Muscle of arm (tissue), 14 donors: ENCODE data around the gene GADD45B. TPM values are rescaled to one million over a fixed set of nuclear protein-coding genes. Genes with fewer than 3 reads are reported as not detected.

ENCODE experiments used
- DNase-seq: peaks from one replicate; pipeline ENCODE4 v3.0.0-alpha.2; 2013
- long read RNA-seq, 11 donors: transcript quantifications; one replicate each; lab custom pipeline, GENCODE V29; 2026
- polyA plus RNA-seq, 12 donors: library from polyadenylated mRNA; unstranded; fragments of 120-200 nt; gene quantifications; one replicate each; pipeline ENCODE4 v1.2.1, GENCODE V29; 2013; ENCODE audit not compliant: insufficient read length in 12 of 12

GADD45B gene, protein sequence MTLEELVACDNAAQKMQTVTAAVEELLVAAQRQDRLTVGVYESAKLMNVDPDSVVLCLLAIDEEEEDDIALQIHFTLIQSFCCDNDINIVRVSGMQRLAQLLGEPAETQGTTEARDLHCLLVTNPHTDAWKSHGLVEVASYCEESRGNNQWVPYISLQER
- polyA plus RNA-seq: 10 to 100 TPM in 5 of 12 donors, 1 to 10 TPM in 6, not detected in 1; 7.8 to 20.2 (median 8.7) TPM
- long read RNA-seq, donor 1, transcript GADD45B-201 (4 exons, 1,373 nt): major isoform, 7 of 10 reads
- long read RNA-seq, donor 1, partial matches to known transcripts: 0 of 10 reads
- long read RNA-seq, donor 1, other reads (novel, unspliced or antisense): 0 of 10 reads
- long read RNA-seq, donor 2, partial matches to known transcripts: 0 of 4 reads
- long read RNA-seq, donor 2, other reads (novel, unspliced or antisense): 0 of 4 reads
- long read RNA-seq, donor 3: 0 reads
- long read RNA-seq, donor 4, partial matches to known transcripts: 0 of 2 reads
- long read RNA-seq, donor 4, other reads (novel, unspliced or antisense): 0 of 2 reads
- long read RNA-seq, donor 5, transcript GADD45B-201 (4 exons, 1,373 nt): major isoform, 10 of 11 reads
- long read RNA-seq, donor 5, partial matches to known transcripts: 0 of 11 reads
- long read RNA-seq, donor 5, other reads (novel, unspliced or antisense): 0 of 11 reads
- long read RNA-seq, donor 6, partial matches to known transcripts: 0 of 2 reads
- long read RNA-seq, donor 6, other reads (novel, unspliced or antisense): 0 of 2 reads
- long read RNA-seq, donor 7, transcript GADD45B-201 (4 exons, 1,373 nt): major isoform, 5 of 6 reads
- long read RNA-seq, donor 7, partial matches to known transcripts: 0 of 6 reads
- long read RNA-seq, donor 7, other reads (novel, unspliced or antisense): 0 of 6 reads
- long read RNA-seq, donor 8, partial matches to known transcripts: 9 of 11 reads
- long read RNA-seq, donor 8, other reads (novel, unspliced or antisense): 0 of 11 reads
- long read RNA-seq, donor 9, transcript GADD45B-201 (4 exons, 1,373 nt): major isoform, 5 of 5 reads
- long read RNA-seq, donor 9, partial matches to known transcripts: 0 of 5 reads
- long read RNA-seq, donor 9, other reads (novel, unspliced or antisense): 0 of 5 reads
- long read RNA-seq, donor 10, partial matches to known transcripts: 0 of 7 reads
- long read RNA-seq, donor 10, other reads (novel, unspliced or antisense): 0 of 7 reads
- long read RNA-seq, donor 11, transcript GADD45B-201 (4 exons, 1,373 nt): major isoform, 5 of 6 reads
- long read RNA-seq, donor 11, partial matches to known transcripts: 0 of 6 reads
- long read RNA-seq, donor 11, other reads (novel, unspliced or antisense): 0 of 6 reads

GRCh38 chr19:2475702-2476450, at the start of gene GADD45B:
Gene GADD45B, plus strand, starts transcription at chr19:2476127. Its CDS starts 232 bp downstream, at chr19:2476359.
- DNase-seq: peak; percentile 99

DNA sequence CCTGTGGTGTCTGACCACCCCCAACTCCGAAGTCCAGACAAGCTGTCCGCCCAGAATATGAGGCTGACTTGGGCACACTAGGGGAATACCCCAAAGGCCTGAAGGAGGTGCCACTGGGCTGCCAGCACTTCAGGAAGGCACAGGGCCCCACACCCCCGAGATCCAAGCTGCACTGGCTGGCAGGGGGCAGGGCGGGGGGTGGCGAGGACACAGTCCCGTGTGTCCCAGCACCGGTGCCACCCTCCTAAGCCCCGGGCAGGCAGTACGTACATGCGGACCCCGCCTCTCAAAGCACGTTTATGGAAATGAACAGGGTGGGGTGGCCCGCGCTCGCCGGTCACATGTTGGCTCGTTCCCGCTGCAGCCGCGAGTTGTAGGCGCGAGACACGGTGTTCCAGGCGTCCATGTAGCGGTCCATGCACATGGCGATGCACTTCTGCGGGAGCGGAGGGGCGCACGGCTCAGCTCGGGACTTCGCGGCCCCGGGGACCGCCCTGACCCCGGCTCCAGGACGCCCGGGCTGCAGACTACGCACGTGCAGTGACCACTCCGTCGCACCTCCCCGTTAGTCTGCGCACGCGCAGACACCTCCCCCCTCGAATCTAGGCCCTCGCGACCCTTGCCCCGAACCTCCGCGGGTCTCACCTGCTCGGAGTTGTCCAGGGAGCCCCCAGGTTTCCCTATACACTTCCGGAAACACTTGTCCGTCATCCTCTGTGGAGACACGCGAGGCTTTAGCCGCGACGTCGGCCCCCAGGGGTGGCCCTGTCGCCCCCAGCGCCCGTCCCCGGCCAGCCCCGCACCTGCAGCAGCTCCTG, 49.1 kb upstream of the GADD45B start:
- DNase-seq: peak; percentile 61

- DNase-seq: peak; percentile 99
Observed at GRCh38 chr19:2427429-2428320, 48.3 kb upstream of the GADD45B start, which contains the start of gene TIMM13. Gene TIMM13, minus strand, starts transcription at chr19:2427586. Its CDS starts 53 bp downstream, at chr19:2427533.

GRCh38 chr19:2428321-2428690, 47.6 kb upstream of the GADD45B start:
- DNase-seq: peak; percentile 47

- no peak for DNase-seq
Observed at GRCh38 chr19:2428756-2429711, 46.9 kb upstream of the GADD45B start.

DNA sequence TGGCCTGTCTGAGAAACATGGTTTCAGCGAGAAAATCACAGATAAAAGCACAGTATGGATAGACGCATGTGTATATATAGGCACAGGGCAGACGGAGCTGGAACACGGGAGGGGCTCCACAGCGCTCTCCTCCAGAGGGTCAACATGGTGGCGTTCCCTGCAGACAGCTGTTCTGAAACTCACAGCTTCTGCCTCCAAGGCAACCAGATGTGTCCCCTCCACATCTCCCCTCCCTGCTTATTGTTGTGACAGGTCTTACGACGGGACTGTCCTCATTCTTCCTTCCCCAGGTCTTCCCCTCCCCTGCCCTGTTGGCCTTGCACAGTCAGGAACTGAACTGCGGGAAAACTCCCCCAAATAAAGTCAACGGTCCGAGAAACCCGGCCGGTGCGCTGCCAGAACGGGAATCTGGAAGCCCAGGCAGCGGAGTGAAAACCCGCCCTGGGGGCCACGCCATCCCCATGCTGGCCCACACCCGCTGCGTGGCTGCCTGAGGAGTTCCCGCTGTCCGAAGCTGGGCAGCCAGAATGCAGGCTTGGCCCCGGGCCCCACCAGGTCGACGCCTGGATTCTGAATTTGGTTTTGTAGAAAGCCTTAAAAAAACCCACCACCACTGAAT, 45.9 kb upstream of the GADD45B start:
- DNase-seq: no peak

GRCh38 chr19:2431318-2432055, 44.4 kb upstream of the GADD45B start:
- DNase-seq: no peak

DNA sequence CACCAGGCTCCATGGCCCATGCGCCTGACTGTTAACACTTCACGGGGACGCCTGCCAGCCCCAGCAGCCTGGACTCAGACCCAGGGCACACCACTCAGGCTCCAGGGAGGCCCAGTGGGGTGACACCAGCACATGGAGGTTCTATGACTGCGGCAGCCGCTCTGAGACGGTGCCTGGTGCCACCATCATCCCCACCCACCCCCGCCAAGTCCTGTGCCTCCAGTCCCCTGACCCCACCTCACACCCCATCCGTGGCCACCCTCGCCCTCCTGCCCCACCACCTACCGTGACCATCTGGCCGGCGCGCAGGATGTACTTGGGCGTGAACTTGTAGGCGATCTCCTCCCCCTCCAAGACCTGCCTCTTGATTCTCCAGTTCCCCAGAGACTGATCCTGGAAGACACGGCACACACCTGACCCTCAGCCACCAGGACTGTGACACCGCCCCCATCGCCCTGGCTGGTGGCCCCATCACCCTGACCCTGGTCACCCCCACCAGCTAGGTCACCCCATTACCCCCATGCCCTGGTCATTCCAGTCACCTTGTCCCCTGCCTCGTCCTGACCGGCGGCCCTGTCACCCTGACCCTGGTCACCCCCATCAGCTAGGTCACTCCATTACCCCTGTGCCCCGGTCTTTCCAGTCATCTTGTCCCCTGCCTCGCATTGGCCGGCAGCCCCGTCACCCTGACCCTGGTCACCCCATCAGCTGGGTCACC, 43.6 kb upstream of the GADD45B start:
- DNase-seq: no peak

GRCh38 chr19:2433854-2434253, 42.1 kb upstream of the GADD45B start:
- no peak for DNase-seq

DNA sequence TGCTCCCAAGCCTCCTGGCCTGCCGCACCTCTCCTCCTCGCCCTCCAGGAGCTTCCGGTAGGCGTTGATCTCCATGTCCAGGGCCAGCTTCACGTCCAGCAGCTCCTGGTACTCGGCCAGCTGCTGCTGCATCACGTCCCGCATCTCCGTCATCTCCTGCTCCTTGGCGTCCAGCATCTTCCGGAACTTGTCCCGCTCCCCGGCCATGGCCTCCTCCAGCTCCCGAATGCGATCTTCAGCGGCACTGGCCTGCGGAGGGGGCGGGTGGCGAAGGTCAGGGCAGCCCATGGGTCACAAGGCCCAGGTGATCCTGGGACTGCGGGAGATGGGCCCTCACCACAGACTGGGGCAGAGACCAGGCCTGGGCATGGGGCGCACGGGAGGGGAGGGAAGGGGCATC, 41.7 kb upstream of the GADD45B start:
- no peak for DNase-seq

DNA sequence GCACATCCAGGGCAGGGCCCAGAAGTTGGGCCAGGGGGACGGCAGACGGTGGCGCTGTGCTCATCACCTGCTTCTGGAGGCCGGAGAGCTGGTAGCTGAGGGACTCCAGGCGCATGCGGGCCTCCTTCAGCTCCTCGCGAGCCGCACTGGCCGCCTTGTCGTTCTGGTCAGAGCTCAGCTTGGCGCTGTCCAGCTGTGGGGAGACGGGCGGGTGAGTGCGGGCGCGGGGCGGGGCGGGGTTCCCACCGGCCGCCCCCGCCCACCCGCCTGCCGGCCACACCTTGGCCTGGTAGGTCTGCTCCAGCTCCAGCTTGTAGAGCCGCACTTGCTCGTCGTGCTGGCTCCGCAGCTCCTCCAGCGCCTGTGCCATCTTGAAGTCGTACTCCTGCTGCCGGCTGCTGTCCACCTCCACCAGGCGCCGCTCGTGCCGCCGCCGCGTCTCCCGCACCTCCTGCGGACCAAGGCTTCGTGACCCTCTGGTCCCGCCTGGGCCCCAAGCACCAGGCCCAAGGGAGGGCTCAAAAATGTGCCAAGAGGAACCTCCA, 41.1 kb upstream of the GADD45B start:
- no peak for DNase-seq

DNA sequence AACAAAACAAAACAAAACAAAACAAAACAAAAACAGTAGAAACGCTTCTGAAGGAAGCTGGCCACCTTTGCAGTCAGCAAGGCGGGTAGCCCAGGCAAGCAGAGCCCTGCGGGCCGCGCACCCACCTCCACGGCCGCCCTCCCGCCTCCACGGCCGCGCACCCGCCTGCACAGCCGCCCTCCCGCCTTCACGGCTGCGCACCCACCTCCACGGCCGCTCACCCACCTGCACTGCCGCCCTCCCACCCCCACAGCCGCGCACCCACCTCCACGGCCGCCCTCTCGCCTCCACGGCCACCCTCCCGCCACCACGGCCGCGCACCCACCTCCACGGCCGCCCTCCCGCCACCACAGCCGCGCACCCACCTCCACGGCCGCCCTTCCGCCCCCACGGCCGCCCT, 39.5 kb upstream of the GADD45B start:
- DNase-seq: no peak

DNA sequence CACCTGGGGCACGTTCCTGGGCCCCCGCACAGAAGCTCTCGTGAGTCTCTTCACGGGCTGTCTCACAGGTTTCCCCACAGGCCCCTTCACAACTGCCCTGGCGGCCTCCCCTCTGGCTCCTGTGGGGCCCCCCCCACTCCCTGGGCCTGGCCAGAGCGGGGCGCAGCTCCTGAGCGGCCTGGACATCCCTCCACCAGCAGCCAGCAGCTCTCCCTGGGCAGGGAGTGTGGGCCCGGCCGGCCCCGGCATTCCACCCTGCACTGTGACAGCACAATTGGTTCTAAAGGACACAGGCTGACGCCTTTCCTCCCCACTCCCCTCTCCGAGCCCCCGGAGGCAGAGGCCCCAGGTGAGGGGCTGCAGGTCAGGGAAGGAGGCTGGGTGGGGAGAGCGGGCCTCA, 39.0 kb upstream of the GADD45B start:
- DNase-seq: no peak

- no peak for DNase-seq
Observed at GRCh38 chr19:2438178-2438577, 37.7 kb upstream of the GADD45B start.

DNA sequence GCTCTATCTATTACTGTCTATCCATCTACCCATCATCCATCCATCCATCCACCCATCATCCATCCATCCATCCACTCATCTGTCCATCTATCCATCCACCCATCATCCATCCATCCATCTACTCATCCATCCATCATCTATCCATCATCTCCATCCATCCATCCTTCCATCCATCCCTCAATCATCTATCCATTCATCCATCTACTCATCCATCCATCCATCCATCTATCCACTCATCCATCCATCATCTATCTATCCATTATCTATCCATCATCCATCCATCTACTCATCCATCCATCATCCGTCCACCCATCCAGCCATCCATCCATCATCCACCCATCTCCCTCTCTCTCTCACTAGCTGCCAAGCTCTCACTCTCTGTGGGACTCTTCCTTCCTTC, 35.4 kb upstream of the GADD45B start:
- DNase-seq: no peak
